Measurements from ENCODE around the gene GOLGA6C. TPM values are rescaled to one million over a fixed set of nuclear protein-coding genes. Genes with fewer than 3 reads are reported as not detected.

Gene GOLGA6C
- total and polyA plus RNA-seq, 10 of the 15 experiments (the other 5 are each of a cell fraction or from before 2014, with no cell fraction given): not detected

GRCh38 chr15:75209289-75209676 lies 48.9 kb upstream of the GOLGA6C start:
- H3K4me2 ChIP-seq (ENCODE audit: control insufficient read depth, insufficient read depth): peak overlapping the region; percentile 64
- no peak overlapping the region for H3K27ac ChIP-seq (ENCODE audit: control insufficient read depth, insufficient read depth)
- H2AFZ ChIP-seq (ENCODE audit: control insufficient read depth, low read depth, low read length): no peak overlapping the region
- H3K9ac ChIP-seq (ENCODE audit: control insufficient read depth, insufficient read depth, low read length): peak overlapping the region; percentile 44; the same call in 1 of the 2 replicates
- peaks cover 19% of the 10 kb centered on the region for H3K4me1 ChIP-seq (ENCODE audit: control insufficient read depth, insufficient read depth, low read length)
- no TSS peak for BruUV-seq (replicated peaks)
- FAIRE-seq: no peak
- SMC1A ChIA-PET (ENCODE audit: uncharacterized antibody, unreplicated experiment): interaction anchor here (0.9 to 1.5 kb wide), 4 partner anchors 10 to 177 kb away, joined by 3 to 6 read pairs (median 4); no protein-coding TSS in a partner anchor
- H3K27me3 ChIP-seq (replicated peaks in 1 of 2; ENCODE audit: control insufficient read depth in 2 of 2, insufficient read depth in 2 of 2, low read length in 1 of 2): no peaks in the 10 kb centered on the region
- H3K79me2 ChIP-seq (ENCODE audit: control insufficient read depth, insufficient read depth, low read length): peaks cover 86% of the 10 kb centered on the region
- 76% methylated on average over 8 of the region's 8 CpGs for WGBS (ENCODE audit: insufficient coverage, insufficient replicate concordance, low lambda C conversion rate, missing lambda C conversion rate)
- CTCF ChIA-PET: interaction anchor here (0.7 to 7.5 kb wide), 5 partner anchors 9 to 259 kb away, joined by 3 to 95 read pairs (median 3); no protein-coding TSS in a partner anchor
- TF ChIP-seq BACH1 (IDR thresholded peaks at IDR 0.05; ENCODE audit: borderline replicate concordance) (0 out of 2 replicates have a peak, but pooled peaks have one; percentile 13), BMI1 (IDR thresholded peaks at IDR 0.05; ENCODE audit: borderline replicate concordance) (no peak)
- no peaks in the 10 kb centered on the region for H3K9me3 ChIP-seq (replicated peaks; ENCODE audit: control insufficient read depth, insufficient read depth, low read length)
- POLR2A ChIA-PET: interaction anchor here (0.9 to 1.9 kb wide), 5 partner anchors 9 to 186 kb away, joined by 3 to 6 read pairs (median 3); partner anchors contain the start of gene PPCDC
- intact Hi-C loops (cut with micrococcal nuclease; ENCODE audit: unreplicated experiment) (no loop called here), in situ Hi-C loops (cut with MboI) (no loop called here)
- RAD21 ChIA-PET (ENCODE audit: unreplicated experiment): interaction anchor here (0.6 to 3.0 kb wide), 5 partner anchors 143 to 179 kb away, joined by 3 to 13 read pairs (median 3); no protein-coding TSS in a partner anchor
- peaks cover 69 to 76% of the 10 kb centered on the region in 2 experiments for H3K36me3 ChIP-seq (ENCODE audit: control insufficient read depth in 2 of 2, insufficient read depth in 2 of 2, low read length in 1 of 2)
- H3K4me3 ChIP-seq: peak overlapping the region; percentile 60
- peaks cover 78% of the 10 kb centered on the region for H4K20me1 ChIP-seq (ENCODE audit: control insufficient read depth, insufficient read depth)
- no peak for DNase-seq (ENCODE audit: low read depth, low spot score)
- no peak for ATAC-seq

- ChIA-PET SMC1A (ENCODE audit: uncharacterized antibody, unreplicated experiment) (no interaction called here), RAD21 (ENCODE audit: unreplicated experiment) (interaction anchor here (1.6 kb wide), 1 partner anchor 260 kb away, joined by 3 read pairs; no protein-coding TSS in a partner anchor), POLR2A (no interaction called here), CTCF (no interaction called here)
- DNase-seq (ENCODE audit: low read depth, low spot score): no peak
- no TSS peak for BruUV-seq (replicated peaks)
- in situ Hi-C loops (cut with MboI) (no loop called here), intact Hi-C loops (cut with micrococcal nuclease; ENCODE audit: unreplicated experiment) (no loop called here)
- H2AFZ ChIP-seq (ENCODE audit: control insufficient read depth, low read depth, low read length): no peak overlapping the region
- no peak overlapping the region for H3K27ac ChIP-seq (ENCODE audit: control insufficient read depth, insufficient read depth)
- H3K4me3 ChIP-seq: no peak overlapping the region
- no peak overlapping the region; the same call in 1 of the 2 replicates for H3K9ac ChIP-seq (ENCODE audit: control insufficient read depth, insufficient read depth, low read length)
- peaks cover 71% of the 10 kb centered on the region for H3K79me2 ChIP-seq (ENCODE audit: control insufficient read depth, insufficient read depth, low read length)
- no peaks in the 10 kb centered on the region for H3K27me3 ChIP-seq (replicated peaks in 1 of 2; ENCODE audit: control insufficient read depth in 2 of 2, insufficient read depth in 2 of 2, low read length in 1 of 2)
- 86% methylated on average over 7 of the region's 7 CpGs for WGBS (ENCODE audit: insufficient coverage, insufficient replicate concordance, low lambda C conversion rate, missing lambda C conversion rate)
- FAIRE-seq: no peak
- H3K4me2 ChIP-seq (ENCODE audit: control insufficient read depth, insufficient read depth): peak overlapping the region; percentile 64
- ATAC-seq: no peak
- TF ChIP-seq CHD1 (IDR thresholded peaks at IDR 0.05; ENCODE audit: low read depth, low read length) (no peak), POLR2A (IDR thresholded peaks at IDR 0.05; ENCODE audit: low read depth, low read length) (peak; percentile 54), E4F1 (IDR thresholded peaks at IDR 0.05; ENCODE audit: borderline replicate concordance, partially characterized antibody) (no peak)
- H3K9me3 ChIP-seq (replicated peaks; ENCODE audit: control insufficient read depth, insufficient read depth, low read length): no peaks in the 10 kb centered on the region
- H3K36me3 ChIP-seq (ENCODE audit: control insufficient read depth in 2 of 2, insufficient read depth in 2 of 2, low read length in 1 of 2): peaks cover 65 to 74% of the 10 kb centered on the region in 2 experiments
- H3K4me1 ChIP-seq (ENCODE audit: control insufficient read depth, insufficient read depth, low read length): peaks cover 15% of the 10 kb centered on the region; the same call in 1 of the 2 replicates
- H4K20me1 ChIP-seq (ENCODE audit: control insufficient read depth, insufficient read depth): peaks cover 68% of the 10 kb centered on the region
Observed at GRCh38 chr15:75210811-75211230, 47.3 kb upstream of the GOLGA6C start.
